ENCODE results near the gene RPL13A.

The RPL13A gene

DNA sequence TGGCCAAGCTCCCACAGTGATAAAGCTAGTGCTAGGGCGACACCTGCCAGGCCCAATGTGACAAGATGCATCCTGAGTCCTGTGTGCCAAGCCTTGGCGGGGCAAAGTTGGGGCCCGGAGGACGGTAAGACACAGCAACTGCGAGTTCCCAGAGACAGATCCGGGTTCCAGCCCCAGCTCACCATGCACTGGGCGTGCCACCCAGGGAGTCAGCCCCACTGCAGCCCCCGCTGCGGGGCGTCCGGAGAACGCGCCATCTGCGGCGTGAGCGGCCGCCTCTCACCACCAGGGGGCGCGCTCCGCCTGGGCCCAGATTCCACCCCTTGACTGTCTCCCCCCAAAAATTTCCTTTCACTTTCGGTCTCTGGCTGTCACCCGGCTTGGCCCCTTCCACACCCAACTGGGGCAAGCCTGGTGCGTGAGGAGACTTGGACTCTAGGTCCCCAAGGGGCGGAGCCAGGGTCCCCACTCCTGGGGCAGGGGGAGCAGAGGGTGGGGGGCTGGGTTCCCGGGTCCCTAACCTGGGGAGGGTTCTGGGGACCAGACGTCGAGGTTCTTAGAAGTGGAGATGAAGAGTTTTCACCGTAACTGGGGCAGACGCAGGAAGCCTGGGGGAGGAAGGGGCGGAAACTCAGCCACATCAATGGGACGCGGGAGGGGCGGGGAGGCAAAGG is 13.4 kb upstream of the RPL13A start, which contains the start of gene FLT3LG:
Gene FLT3LG, plus strand, starts transcription at position 348 of the 674 bp plus-strand sequence. CDS start 425 bp downstream, outside the sequence.
- peak within 1 kb of the TSS; percentile 66 to 72 for H3K4me3 ChIP-seq (replicated peaks in 1 of 2; ENCODE audit: low read depth in 2 of 2, low read length in 2 of 2)
- DNase-seq (ENCODE audit: low read depth in 2 of 2) = peak; percentile 77 to 81
- TF ChIP-seq, protein P1, sequence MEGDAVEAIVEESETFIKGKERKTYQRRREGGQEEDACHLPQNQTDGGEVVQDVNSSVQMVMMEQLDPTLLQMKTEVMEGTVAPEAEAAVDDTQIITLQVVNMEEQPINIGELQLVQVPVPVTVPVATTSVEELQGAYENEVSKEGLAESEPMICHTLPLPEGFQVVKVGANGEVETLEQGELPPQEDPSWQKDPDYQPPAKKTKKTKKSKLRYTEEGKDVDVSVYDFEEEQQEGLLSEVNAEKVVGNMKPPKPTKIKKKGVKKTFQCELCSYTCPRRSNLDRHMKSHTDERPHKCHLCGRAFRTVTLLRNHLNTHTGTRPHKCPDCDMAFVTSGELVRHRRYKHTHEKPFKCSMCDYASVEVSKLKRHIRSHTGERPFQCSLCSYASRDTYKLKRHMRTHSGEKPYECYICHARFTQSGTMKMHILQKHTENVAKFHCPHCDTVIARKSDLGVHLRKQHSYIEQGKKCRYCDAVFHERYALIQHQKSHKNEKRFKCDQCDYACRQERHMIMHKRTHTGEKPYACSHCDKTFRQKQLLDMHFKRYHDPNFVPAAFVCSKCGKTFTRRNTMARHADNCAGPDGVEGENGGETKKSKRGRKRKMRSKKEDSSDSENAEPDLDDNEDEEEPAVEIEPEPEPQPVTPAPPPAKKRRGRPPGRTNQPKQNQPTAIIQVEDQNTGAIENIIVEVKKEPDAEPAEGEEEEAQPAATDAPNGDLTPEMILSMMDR (IDR thresholded peaks at IDR 0.05; ENCODE audit: low read depth, low read length) = peak; percentile 84

DNA sequence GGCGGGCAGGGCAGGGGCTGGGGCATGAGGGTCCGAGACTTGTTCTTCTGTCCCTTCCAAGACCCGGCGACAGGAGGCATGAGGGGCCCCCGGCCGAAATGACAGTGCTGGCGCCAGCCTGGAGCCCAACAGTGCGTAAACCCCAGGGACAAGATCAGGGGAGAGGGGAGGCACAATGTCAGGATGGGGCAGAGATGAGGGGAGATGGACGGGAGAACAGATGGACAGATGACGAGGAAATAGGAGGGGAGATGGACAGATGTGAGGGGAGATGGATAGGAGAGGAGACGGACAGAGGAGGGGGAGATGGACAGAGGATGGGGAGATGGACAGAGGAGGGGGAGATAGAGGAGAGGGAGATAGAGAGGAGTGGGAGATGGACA is 12.9 kb upstream of the RPL13A start:
- H3K4me3 ChIP-seq (replicated peaks in 1 of 2; ENCODE audit: low read depth in 2 of 2, low read length in 2 of 2) = peak overlapping the region; percentile 66 to 72
- TF ChIP-seq, protein P1 (IDR thresholded peaks at IDR 0.05; ENCODE audit: low read depth, low read length) = no peak
- DNase-seq (ENCODE audit: low read depth in 2 of 2) = no peak

DNA sequence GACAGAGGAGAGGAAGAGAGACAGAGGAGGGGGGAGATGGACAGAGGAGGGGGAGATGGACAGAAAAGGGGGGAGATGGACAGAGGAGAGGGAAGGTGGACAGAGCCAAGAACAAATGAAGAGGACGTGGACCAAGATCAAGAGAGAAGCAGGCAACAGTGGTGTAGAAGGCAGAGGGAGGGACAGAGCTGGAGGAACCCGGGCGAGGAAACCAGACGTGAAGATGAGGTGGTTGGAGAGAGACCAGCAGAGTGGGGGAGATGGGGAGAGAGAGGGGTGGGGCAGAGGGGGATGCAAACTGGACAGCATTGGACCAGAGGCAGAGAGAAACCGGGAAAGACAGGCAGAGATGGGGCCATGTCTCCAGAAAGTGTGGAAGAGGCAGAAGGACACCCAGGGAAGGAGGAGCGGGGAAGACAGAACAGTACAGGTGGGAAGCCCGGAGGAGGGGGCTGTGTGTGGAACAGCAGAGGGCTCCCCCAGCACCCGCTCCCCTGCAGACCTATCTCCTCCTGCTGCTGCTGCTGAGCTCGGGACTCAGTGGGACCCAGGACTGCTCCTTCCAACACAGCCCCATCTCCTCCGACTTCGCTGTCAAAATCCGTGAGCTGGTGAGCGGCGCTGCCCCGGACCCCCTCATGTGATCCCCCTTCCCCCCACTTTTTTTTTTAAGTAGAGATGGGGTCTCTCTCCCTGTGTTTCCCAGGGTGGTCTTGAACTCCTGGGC is 12.1 kb upstream of the RPL13A start:
- TF ChIP-seq, protein P1 (IDR thresholded peaks at IDR 0.05; ENCODE audit: low read depth, low read length) = no peak
- H3K4me3 ChIP-seq (replicated peaks in 1 of 2; ENCODE audit: low read depth in 2 of 2, low read length in 2 of 2) = no peak overlapping the region

DNA sequence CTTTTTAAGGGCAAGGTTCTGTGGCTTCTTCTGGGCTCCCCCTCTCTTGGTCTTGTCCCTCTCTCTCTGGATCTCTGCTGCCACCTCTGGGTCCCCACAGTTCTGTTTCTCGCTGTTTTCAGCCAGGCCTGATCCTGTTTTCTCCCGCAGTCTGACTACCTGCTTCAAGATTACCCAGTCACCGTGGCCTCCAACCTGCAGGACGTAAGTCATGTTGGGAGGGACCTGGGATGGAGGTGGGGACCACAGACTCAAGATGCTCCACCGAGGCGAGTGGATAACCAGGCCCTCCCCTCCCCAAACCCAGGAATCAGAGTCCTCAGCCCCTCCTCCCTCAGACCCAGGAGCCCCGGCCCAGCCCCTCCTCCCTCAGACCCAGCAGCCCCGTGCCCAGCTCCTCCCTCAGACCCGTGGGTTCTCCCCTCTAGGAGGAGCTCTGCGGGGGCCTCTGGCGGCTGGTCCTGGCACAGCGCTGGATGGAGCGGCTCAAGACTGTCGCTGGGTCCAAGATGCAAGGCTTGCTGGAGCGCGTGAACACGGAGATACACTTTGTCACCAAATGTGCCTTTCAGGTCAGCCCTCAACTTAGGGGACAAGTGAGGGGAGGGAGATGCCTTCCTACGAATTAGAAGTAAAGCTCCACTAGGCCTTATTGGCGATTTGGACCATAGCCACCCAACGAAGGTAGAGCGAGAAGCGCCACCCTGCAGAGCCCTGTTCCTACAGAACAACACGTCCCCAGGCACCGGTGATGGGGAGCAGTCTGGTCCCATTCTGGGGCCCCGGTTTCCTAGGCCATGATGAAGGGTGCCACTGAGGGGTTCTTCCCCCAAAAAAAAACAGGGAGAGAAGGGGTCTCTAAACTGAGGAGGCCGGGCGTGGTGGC is 11.2 kb upstream of the RPL13A start:
- TF ChIP-seq, protein P1 (IDR thresholded peaks at IDR 0.05; ENCODE audit: low read depth, low read length) = peak; percentile 46
- DNase-seq (ENCODE audit: low read depth in 2 of 2) = peak in 1 of 2 donors; percentile 52
- no peak overlapping the region for H3K4me3 ChIP-seq (replicated peaks in 1 of 2; ENCODE audit: low read depth in 2 of 2, low read length in 2 of 2)

More for the DNA sequence above, 12.1 kb upstream of the RPL13A start:
- no peak for DNase-seq (ENCODE audit: low read depth in 2 of 2)

DNA sequence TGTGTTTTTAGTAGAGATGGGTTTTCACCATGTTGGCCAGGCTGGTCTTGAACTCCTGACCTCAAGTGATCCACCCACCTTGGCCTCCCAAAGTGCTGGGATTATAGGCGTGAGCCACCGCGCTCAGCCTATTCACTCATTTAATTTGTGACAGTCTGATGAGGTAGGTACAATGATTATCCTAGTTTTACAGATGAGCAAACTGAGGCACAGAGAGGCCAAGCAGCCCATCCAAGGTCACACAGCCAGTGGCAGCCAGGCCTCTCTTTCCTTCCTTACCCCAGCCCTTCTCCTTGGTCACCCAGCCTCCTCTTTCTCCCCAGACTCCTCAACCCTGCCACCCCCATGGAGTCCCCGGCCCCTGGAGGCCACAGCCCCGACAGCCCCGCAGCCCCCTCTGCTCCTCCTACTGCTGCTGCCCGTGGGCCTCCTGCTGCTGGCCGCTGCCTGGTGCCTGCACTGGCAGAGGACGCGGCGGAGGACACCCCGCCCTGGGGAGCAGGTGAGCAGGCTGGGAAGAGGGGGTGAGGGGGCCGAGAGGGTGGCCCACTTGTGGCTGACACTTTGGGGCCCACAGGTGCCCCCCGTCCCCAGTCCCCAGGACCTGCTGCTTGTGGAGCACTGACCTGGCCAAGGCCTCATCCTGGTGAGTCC is 7.3 kb upstream of the RPL13A start:
- TF ChIP-seq, protein P1 (IDR thresholded peaks at IDR 0.05; ENCODE audit: low read depth, low read length) = no peak

More for the DNA sequence above, 7.3 kb upstream of the RPL13A start:
- no peak for DNase-seq (ENCODE audit: low read depth in 2 of 2)
- H3K4me3 ChIP-seq (replicated peaks in 1 of 2; ENCODE audit: low read depth in 2 of 2, low read length in 2 of 2) = no peak overlapping the region
